Nephron progenitor cell (in vitro differentiated cells): Measurements from ENCODE around the gene MTMR2.

Experiments used
- DNase-seq: peaks from one replicate; pipeline ENCODE4 v3.0.0; 2021
- H3K27ac Mint-ChIP-seq: 2 replicates; pipeline ENCODE4 v1.8.0; 2021; ENCODE audit warnings: mild to moderate bottlenecking, moderate library complexity, mixed read lengths
- H3K27me3 Mint-ChIP-seq: 2 replicates; pipeline ENCODE4 v1.8.0; 2021; ENCODE audit warnings: mild to moderate bottlenecking, low read depth, mixed read lengths; ENCODE audit not compliant: poor library complexity
- H3K36me3 Mint-ChIP-seq: 2 replicates; pipeline ENCODE4 v1.8.0; 2021; ENCODE audit warnings: low read depth, mixed read lengths
- H3K4me1 Mint-ChIP-seq: 2 replicates; pipeline ENCODE4 v1.8.0; 2021; ENCODE audit warnings: mixed read lengths
- H3K4me3 Mint-ChIP-seq: 2 replicates; pipeline ENCODE4 v1.8.0; 2021; ENCODE audit warnings: mild to moderate bottlenecking, moderate library complexity, mixed read lengths
- H3K9me3 Mint-ChIP-seq: 2 replicates; pipeline ENCODE4 v1.8.0; 2021; ENCODE audit warnings: mild to moderate bottlenecking, moderate library complexity, mixed read lengths
- TF ChIP-seq, protein P1 (sequence below): fragments of 200-600 bp; sonication (generic); IDR thresholded peaks from 2 replicates; pipeline ENCODE4 v1.5.0; 2021; ENCODE audit warnings: antibody characterized with exemption

The MTMR2 gene

GRCh38 chr11:95794086-95794485, 129.8 kb downstream of the MTMR2 start:
- peaks cover 33% of the 10 kb centered on the region for H3K36me3 Mint-ChIP-seq
- no peak for DNase-seq
- no peaks in the 10 kb centered on the region for H3K9me3 Mint-ChIP-seq
- TF ChIP-seq, protein P1, sequence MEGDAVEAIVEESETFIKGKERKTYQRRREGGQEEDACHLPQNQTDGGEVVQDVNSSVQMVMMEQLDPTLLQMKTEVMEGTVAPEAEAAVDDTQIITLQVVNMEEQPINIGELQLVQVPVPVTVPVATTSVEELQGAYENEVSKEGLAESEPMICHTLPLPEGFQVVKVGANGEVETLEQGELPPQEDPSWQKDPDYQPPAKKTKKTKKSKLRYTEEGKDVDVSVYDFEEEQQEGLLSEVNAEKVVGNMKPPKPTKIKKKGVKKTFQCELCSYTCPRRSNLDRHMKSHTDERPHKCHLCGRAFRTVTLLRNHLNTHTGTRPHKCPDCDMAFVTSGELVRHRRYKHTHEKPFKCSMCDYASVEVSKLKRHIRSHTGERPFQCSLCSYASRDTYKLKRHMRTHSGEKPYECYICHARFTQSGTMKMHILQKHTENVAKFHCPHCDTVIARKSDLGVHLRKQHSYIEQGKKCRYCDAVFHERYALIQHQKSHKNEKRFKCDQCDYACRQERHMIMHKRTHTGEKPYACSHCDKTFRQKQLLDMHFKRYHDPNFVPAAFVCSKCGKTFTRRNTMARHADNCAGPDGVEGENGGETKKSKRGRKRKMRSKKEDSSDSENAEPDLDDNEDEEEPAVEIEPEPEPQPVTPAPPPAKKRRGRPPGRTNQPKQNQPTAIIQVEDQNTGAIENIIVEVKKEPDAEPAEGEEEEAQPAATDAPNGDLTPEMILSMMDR: no peak
- H3K4me3 Mint-ChIP-seq: no peak overlapping the region
- peaks cover 41% of the 10 kb centered on the region for H3K4me1 Mint-ChIP-seq
- peaks cover 6% of the 10 kb centered on the region for H3K27me3 Mint-ChIP-seq
- H3K27ac Mint-ChIP-seq: peak overlapping the region; percentile 56

DNA sequence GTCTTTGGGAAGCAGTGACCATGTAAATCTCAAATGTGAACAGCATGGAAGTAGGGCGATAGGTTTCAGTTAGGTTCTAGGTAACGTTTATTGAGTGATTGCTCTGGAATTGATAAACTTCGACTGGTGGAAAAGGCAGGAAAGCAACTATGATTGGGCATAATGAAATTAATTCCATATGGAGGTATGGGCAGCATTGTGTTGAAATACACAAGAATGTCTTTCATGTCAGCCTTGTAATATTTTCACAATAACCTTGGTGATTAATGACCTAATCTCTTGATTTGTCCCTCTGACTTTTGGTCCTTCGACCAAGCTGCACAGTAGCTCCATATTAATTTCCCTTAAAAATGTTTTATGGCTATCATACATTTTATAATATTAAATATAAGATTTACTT, 130.8 kb downstream of the MTMR2 start:
- Mint-ChIP-seq H3K4me1 (peaks cover 47% of the 10 kb centered on the region), H3K9me3 (no peaks in the 10 kb centered on the region), H3K27ac (no peak overlapping the region), H3K36me3 (peaks cover 35% of the 10 kb centered on the region), H3K27me3 (peaks cover 6% of the 10 kb centered on the region), H3K4me3 (peak overlapping the region; percentile 24)
- TF ChIP-seq, protein P1: no peak
- no peak for DNase-seq

- no peak for DNase-seq
- Mint-ChIP-seq H3K4me3 (peak overlapping the region; percentile 12), H3K36me3 (peaks cover 39% of the 10 kb centered on the region), H3K9me3 (no peaks in the 10 kb centered on the region), H3K4me1 (peaks cover 52% of the 10 kb centered on the region), H3K27ac (no peak overlapping the region), H3K27me3 (peaks cover 6% of the 10 kb centered on the region)
- TF ChIP-seq, protein P1: no peak
These were observed 131.2 kb downstream of the MTMR2 start for GRCh38 chr11:95792700-95793099.

DNA sequence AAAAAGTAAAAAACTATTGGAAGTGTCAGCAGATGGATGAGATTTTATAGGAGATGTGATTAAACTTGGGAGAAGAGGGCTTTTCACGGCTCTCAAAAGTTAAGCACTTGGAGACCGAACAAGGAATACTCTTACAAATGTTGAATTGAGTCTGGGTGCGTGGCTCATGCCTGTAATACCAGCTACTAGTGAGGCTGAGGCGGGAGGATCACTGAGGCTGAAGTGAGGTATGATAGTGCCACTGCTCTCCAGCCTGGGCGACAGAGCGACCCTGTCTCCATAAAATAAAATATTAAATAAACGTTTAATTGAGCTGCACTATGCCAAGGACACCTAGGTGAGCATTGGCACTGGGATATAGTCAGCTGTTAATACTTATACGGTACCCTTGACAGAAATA, 131.7 kb downstream of the MTMR2 start:
- no peak for DNase-seq
- Mint-ChIP-seq H3K4me1 (peaks cover 56% of the 10 kb centered on the region), H3K27ac (no peak overlapping the region), H3K27me3 (peaks cover 6% of the 10 kb centered on the region), H3K36me3 (peaks cover 40% of the 10 kb centered on the region), H3K9me3 (no peaks in the 10 kb centered on the region), H3K4me3 (peak overlapping the region; percentile 84)
- TF ChIP-seq, protein P1: no peak

DNA sequence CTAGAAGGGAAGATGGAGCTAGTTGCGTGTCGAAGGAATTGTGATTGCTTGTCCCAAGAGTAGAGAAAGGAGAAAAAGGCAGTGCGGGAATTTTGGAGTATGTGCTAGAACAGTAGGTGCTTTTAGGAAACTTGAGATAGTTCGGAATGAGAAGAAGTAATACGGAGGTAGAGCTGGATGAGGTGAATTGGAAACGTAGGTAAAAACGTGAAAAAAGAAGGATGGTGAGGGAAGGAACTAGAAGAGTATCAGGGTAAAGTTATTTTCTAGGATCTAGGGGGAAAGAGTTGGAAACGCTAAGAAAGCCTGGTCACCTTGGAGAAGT, 132.2 kb downstream of the MTMR2 start:
- peaks cover 6% of the 10 kb centered on the region for H3K27me3 Mint-ChIP-seq
- H3K4me3 Mint-ChIP-seq: peak overlapping the region; percentile 84
- H3K36me3 Mint-ChIP-seq: peaks cover 40% of the 10 kb centered on the region
- no peak for DNase-seq
- H3K27ac Mint-ChIP-seq: peak overlapping the region; percentile 100
- H3K4me1 Mint-ChIP-seq: peaks cover 56% of the 10 kb centered on the region
- H3K9me3 Mint-ChIP-seq: no peaks in the 10 kb centered on the region
- TF ChIP-seq, protein P1: no peak

DNA sequence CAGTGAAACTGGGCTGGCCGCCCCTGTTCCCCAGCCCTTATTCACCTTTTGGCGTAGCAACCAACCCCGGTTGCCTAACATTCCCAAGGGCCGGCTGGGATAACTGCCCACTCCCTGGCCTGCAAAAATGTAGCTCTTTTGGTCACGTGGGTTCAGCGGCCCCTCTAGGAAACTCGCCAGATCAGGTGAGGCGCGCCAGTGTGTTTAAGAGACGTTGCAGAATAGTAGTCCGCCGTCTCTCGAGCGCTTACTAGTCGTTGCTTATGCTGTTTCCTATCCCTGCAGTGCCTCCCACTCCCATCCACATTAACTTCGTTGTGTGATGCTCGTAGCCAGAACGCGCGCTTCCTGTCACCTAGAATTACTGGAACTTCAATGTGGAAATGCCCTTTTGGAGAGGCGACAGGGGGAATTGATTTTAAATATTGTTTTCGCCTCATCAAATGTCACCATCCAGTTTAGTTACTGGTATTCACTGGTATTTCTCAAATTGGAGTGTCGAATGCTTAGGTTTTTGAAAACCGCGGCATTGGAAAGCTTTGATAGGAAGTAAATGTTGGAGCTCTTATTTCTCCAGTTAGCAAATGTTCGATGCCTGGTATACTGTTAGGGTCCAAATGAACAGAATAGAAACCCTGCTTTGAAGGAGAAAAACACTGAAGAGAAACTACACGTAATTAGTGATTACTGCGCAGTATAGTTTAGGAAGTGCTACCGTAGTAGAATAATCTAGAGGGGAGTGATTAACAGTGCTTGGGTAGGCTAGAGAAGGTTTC, 132.8 kb downstream of the MTMR2 start:
- Mint-ChIP-seq H3K27me3 (peaks cover 6% of the 10 kb centered on the region), H3K4me3 (peak overlapping the region; percentile 84), H3K9me3 (no peaks in the 10 kb centered on the region), H3K27ac (peak overlapping the region; percentile 100), H3K4me1 (peaks cover 56% of the 10 kb centered on the region), H3K36me3 (peaks cover 45% of the 10 kb centered on the region)
- peak; percentile 51 for DNase-seq
- TF ChIP-seq, protein P1: no peak
